ENCODE data around the gene CERS2.

CERS2 gene

DNA sequence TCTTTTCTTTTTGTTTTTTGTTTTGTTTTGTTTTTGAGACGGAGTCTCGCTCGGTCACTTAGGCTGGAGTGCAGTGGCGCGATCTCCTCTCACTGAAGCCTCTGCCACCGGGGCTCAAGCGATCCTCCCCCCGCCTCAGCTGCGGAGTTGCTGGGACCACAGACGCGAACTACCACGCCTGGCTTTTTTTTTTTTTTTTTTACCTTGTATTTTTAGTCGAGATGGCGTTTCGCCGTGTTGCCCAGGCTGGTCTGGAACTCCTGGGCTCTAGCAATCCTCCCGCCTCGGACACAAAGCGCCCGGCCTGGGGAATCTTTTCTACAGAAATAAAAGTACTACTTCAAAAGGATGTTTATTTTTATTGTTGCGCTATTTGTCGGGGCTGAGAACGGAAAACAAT is 49.6 kb downstream of the CERS2 start:
- Histone ChIP-seq H3K4me3 (ENCODE audit: control insufficient read depth in 1 of 7, extremely low read depth in 1 of 7, insufficient read depth in 4 of 7, low read depth in 2 of 7, low read length in 6 of 7) (peak overlapping the region; percentile 25 to 98 (median 56)), H3K9me3 (ENCODE audit: control extremely low read depth in 1 of 5, control insufficient read depth in 4 of 5, insufficient read depth in 2 of 5, low read depth in 1 of 5, low read length in 4 of 5) (peaks cover 0 to under 1% (median 0%) of the 10 kb centered on the region in 5 experiments), H3K27ac (ENCODE audit: insufficient read depth in 1 of 2, low read depth in 1 of 2, low read length in 2 of 2, poor library complexity in 1 of 2, severe bottlenecking in 2 of 2) (no peak overlapping the region), H3K4me1 (ENCODE audit: control extremely low read depth in 1 of 4, control insufficient read depth in 4 of 4, insufficient read depth in 4 of 4, low read length in 3 of 4) (peaks cover 2 to 13% (median 6%) of the 10 kb centered on the region in 4 experiments), H3K27me3 (replicated peaks in 2 of 5; ENCODE audit: control insufficient read depth in 4 of 5, insufficient read depth in 5 of 5, low read length in 4 of 5) (no peaks in the 10 kb centered on the region), H3K36me3 (ENCODE audit: control insufficient read depth in 4 of 4, insufficient read depth in 4 of 4, low read length in 3 of 4) (peaks cover 7 to 22% (median 15%) of the 10 kb centered on the region in 4 experiments)
- CTCF ChIA-PET, result interaction anchor here (1.7 to 2.1 kb wide), 2 partner anchors 10 to 72 kb away, joined by 4 to 7 read pairs; no protein-coding TSS in a partner anchor
- POLR2A ChIA-PET, result no interaction called here
- peak in 2 of 3 donors; percentile 30 to 32 for DNase-seq
- WGBS (ENCODE audit: insufficient coverage), result 87% methylated on average over 8 of the region's 23 CpGs

DNA sequence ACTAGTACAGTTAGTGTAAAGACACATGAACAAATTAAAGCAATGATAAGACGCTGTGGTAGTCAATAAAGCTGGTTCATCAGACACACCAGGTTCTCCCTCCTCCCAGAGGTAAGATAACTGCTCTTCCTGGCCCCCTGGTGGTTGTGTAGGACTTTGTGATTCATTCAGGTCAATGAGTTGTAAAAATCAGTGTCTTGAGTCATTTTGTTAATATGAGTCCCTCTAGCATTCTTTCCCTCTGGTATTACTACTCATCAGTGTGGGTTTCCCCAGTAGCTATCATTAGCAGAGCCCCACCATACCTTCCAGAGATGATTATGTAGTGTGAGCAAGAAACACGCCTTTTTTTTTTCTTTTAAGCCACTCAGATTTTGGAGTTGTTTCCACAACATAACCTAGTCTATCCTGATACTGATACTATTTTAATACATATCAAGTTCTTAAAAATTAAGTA is 52.1 kb downstream of the CERS2 start:
- POLR2A ChIA-PET, result no interaction called here
- no peak overlapping the region for H3K27ac ChIP-seq (ENCODE audit: insufficient read depth in 1 of 2, low read depth in 1 of 2, low read length in 2 of 2, poor library complexity in 1 of 2, severe bottlenecking in 2 of 2)
- CTCF ChIA-PET, result interaction anchor here (0.6 to 2.2 kb wide), 15 partner anchors 10 to 217 kb away, joined by 3 to 7 read pairs (median 3); partner anchors contain the start of gene CTXND2
- 0% methylated on average over 1 of the region's 2 CpGs for WGBS (ENCODE audit: insufficient coverage)
- no peaks in the 10 kb centered on the region for H3K27me3 ChIP-seq (replicated peaks in 2 of 5; ENCODE audit: control insufficient read depth in 4 of 5, insufficient read depth in 5 of 5, low read length in 4 of 5)
- no peaks in the 10 kb centered on the region for H3K9me3 ChIP-seq (ENCODE audit: control extremely low read depth in 1 of 5, control insufficient read depth in 4 of 5, insufficient read depth in 2 of 5, low read depth in 1 of 5, low read length in 4 of 5)
- peaks cover 0 to 1% (median under 1%) of the 10 kb centered on the region in 4 experiments for H3K36me3 ChIP-seq (ENCODE audit: control insufficient read depth in 4 of 4, insufficient read depth in 4 of 4, low read length in 3 of 4)
- no peak overlapping the region for H3K4me3 ChIP-seq (ENCODE audit: control insufficient read depth in 1 of 7, extremely low read depth in 1 of 7, insufficient read depth in 4 of 7, low read depth in 2 of 7, low read length in 6 of 7)
- peak; percentile 73 to 84 (median 82) for DNase-seq
- peaks cover 2 to 13% (median 6%) of the 10 kb centered on the region in 4 experiments for H3K4me1 ChIP-seq (ENCODE audit: control extremely low read depth in 1 of 4, control insufficient read depth in 4 of 4, insufficient read depth in 4 of 4, low read length in 3 of 4)

DNA sequence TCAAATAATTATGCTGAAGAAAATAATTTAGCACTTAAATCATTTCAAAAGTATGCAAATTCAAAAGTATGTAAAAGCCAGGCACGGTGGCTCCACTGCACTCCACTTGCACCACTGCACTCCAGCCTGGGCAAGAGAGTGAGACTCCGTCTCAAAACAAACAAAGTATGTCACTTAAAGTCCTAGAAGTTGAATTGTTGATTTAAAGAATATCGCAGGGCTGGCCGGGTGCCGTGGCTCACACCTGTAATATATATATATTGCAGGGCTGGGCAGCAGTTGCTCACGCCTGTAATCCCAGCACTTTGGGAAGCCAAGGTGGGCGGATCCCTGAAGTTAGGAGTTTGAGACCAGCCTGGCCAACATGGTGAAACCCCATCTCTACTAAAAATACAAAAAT is 57.2 kb downstream of the CERS2 start:
- no peaks in the 10 kb centered on the region for H3K9me3 ChIP-seq (ENCODE audit: control extremely low read depth in 1 of 5, control insufficient read depth in 4 of 5, insufficient read depth in 2 of 5, low read depth in 1 of 5, low read length in 4 of 5)
- 100% methylated on average over 1 of the region's 7 CpGs for WGBS (ENCODE audit: insufficient coverage)
- peaks cover 0 to 3% (median under 1%) of the 10 kb centered on the region in 4 experiments for H3K4me1 ChIP-seq (ENCODE audit: control extremely low read depth in 1 of 4, control insufficient read depth in 4 of 4, insufficient read depth in 4 of 4, low read length in 3 of 4)
- ChIA-PET CTCF (interaction anchor here (0.7 to 0.9 kb wide), 2 partner anchors 29 to 32 kb away, joined by 3 read pairs; no protein-coding TSS in a partner anchor), POLR2A (no interaction called here)
- no peaks in the 10 kb centered on the region for H3K36me3 ChIP-seq (ENCODE audit: control insufficient read depth in 4 of 4, insufficient read depth in 4 of 4, low read length in 3 of 4)
- H3K27me3 ChIP-seq (replicated peaks in 2 of 5; ENCODE audit: control insufficient read depth in 4 of 5, insufficient read depth in 5 of 5, low read length in 4 of 5), result no peaks in the 10 kb centered on the region
- no peak overlapping the region for H3K4me3 ChIP-seq (ENCODE audit: control insufficient read depth in 1 of 7, extremely low read depth in 1 of 7, insufficient read depth in 4 of 7, low read depth in 2 of 7, low read length in 6 of 7)
- DNase-seq, result no peak
- H3K27ac ChIP-seq (ENCODE audit: insufficient read depth in 1 of 2, low read depth in 1 of 2, low read length in 2 of 2, poor library complexity in 1 of 2, severe bottlenecking in 2 of 2), result no peak overlapping the region

Data from common myeloid progenitor, CD34-positive (primary cell).